H9 (cell line): ENCODE results near the gene MOCS1. TPM values are rescaled to one million over a fixed set of nuclear protein-coding genes. Genes with fewer than 3 reads are reported as not detected.

Source experiments
- DNase-seq: peaks from one replicate; pipeline ENCODE4 v3.0.0-alpha.2; 2017
- H2AFZ ChIP-seq: one replicate; pipeline ENCODE4 v1.6.1; 2013; ENCODE audit warnings: mild to moderate bottlenecking, low read length, control low read depth, moderate library complexity
- H2AK5ac ChIP-seq: 2 replicates; pipeline ENCODE4 v1.6.1; 2013; ENCODE audit warnings: low read length, control low read depth, mixed read lengths; ENCODE audit not compliant: insufficient read length
- H2BK120ac ChIP-seq: one replicate; pipeline ENCODE4 v1.6.1; 2013; ENCODE audit warnings: low read depth, mild to moderate bottlenecking, low read length, control low read depth, inconsistent platforms; ENCODE audit not compliant: poor library complexity, severe bottlenecking
- H2BK12ac ChIP-seq: 2 replicates; pipeline ENCODE4 v1.6.1; 2013; ENCODE audit warnings: low read length, control low read depth, mixed read lengths, low read depth; ENCODE audit not compliant: insufficient read length
- H2BK15ac ChIP-seq: 2 replicates; pipeline ENCODE4 v1.6.1; 2013; ENCODE audit warnings: low read depth, low read length, control low read depth
- H2BK20ac ChIP-seq: one replicate; pipeline ENCODE4 v1.6.1; 2013; ENCODE audit warnings: low read depth, mild to moderate bottlenecking, low read length, control low read depth, inconsistent platforms; ENCODE audit not compliant: poor library complexity, severe bottlenecking
- H2BK5ac ChIP-seq: 2 replicates; pipeline ENCODE4 v1.6.1; 2013; ENCODE audit warnings: low read length, control low read depth, mixed read lengths; ENCODE audit not compliant: insufficient read length
- H3K14ac ChIP-seq: 2 replicates; pipeline ENCODE4 v1.6.1; 2013; ENCODE audit warnings: low read length, control low read depth; ENCODE audit not compliant: insufficient read depth
- H3K18ac ChIP-seq: 2 replicates; pipeline ENCODE4 v1.6.1; 2013; ENCODE audit warnings: low read depth, mild to moderate bottlenecking, mixed read lengths, low read length, control low read depth; ENCODE audit not compliant: insufficient read length
- H3K23ac ChIP-seq: 2 replicates; pipeline ENCODE4 v1.6.1; 2013; ENCODE audit warnings: low read length, control low read depth, mixed read lengths, low read depth; ENCODE audit not compliant: insufficient read length
- H3K23me2 ChIP-seq: 2 replicates; pipeline ENCODE4 v1.6.1; 2013; ENCODE audit warnings: low read depth, mild to moderate bottlenecking, mixed read lengths, low read length, control low read depth; ENCODE audit not compliant: insufficient read length, poor library complexity, severe bottlenecking
- H3K27ac ChIP-seq: 2 replicates; pipeline ENCODE4 v1.5.1; 2013; ENCODE audit warnings: low read length, control low read depth, mixed read lengths, low read depth; ENCODE audit not compliant: insufficient read length
- H3K27me3 ChIP-seq: 2 replicates; pipeline ENCODE4 v1.6.1; 2013; ENCODE audit warnings: low read length, control low read depth, inconsistent platforms; ENCODE audit not compliant: insufficient read depth
- H3K4ac ChIP-seq: 2 replicates; pipeline ENCODE4 v1.6.1; 2013; ENCODE audit warnings: low read depth, mild to moderate bottlenecking, control low read depth, inconsistent platforms, low read length, moderate library complexity
- H3K4me1 ChIP-seq: 2 replicates; pipeline ENCODE4 v1.6.1; 2013; ENCODE audit warnings: low read length, control low read depth, inconsistent platforms; ENCODE audit not compliant: insufficient read depth
- H3K4me2 ChIP-seq: 2 replicates; pipeline ENCODE4 v1.6.1; 2013; ENCODE audit warnings: low read length, control low read depth, mixed read lengths; ENCODE audit not compliant: insufficient read length, insufficient read depth
- H3K56ac ChIP-seq: 2 replicates; pipeline ENCODE4 v1.6.1; 2013; ENCODE audit warnings: low read depth, mild to moderate bottlenecking, mixed read lengths, low read length, control low read depth; ENCODE audit not compliant: insufficient read length
- H3K79me1 ChIP-seq: 2 replicates; pipeline ENCODE4 v1.6.1; 2013; ENCODE audit warnings: low read depth, mild to moderate bottlenecking, moderate library complexity, low read length, control low read depth, inconsistent platforms; ENCODE audit not compliant: insufficient read depth, poor library complexity, severe bottlenecking
- H3K79me2 ChIP-seq: 2 replicates; pipeline ENCODE4 v1.6.1; 2013; ENCODE audit warnings: low read length, control low read depth, inconsistent platforms; ENCODE audit not compliant: insufficient read depth
- H3K9ac ChIP-seq: 2 replicates; pipeline ENCODE4 v1.6.1; 2013; ENCODE audit warnings: low read length, control low read depth, mixed read lengths; ENCODE audit not compliant: insufficient read length; ENCODE audit errors: extremely low read depth
- H3K9me3 ChIP-seq: one replicate; pipeline ENCODE4 v1.6.1; 2013; ENCODE audit warnings: low read depth, low read length, inconsistent platforms; ENCODE audit not compliant: control insufficient read depth
- H3T11ph ChIP-seq: one replicate; pipeline ENCODE4 v1.6.1; 2013; ENCODE audit warnings: mild to moderate bottlenecking, low read length, control low read depth, inconsistent platforms
- H4K20me1 ChIP-seq: one replicate; pipeline ENCODE4 v1.6.1; 2013; ENCODE audit not compliant: control insufficient read depth, insufficient read length, insufficient read depth
- H4K5ac ChIP-seq: 2 replicates; pipeline ENCODE4 v1.6.1; 2013; ENCODE audit warnings: low read depth, mild to moderate bottlenecking, mixed read lengths, low read length, control low read depth; ENCODE audit not compliant: insufficient read length
- H4K8ac ChIP-seq: replicated peaks from 2 replicates; pipeline ENCODE4 v1.6.1; 2013; ENCODE audit warnings: low read length, control low read depth, mixed read lengths, low read depth; ENCODE audit not compliant: insufficient read length
- H4K91ac ChIP-seq: 2 replicates; pipeline ENCODE4 v1.6.1; 2013; ENCODE audit warnings: low read depth, mild to moderate bottlenecking, moderate library complexity, mixed read lengths, low read length, control low read depth; ENCODE audit not compliant: insufficient read length
- H3K27ac Mint-ChIP-seq, 3 experiments: 2 replicates in 2 of 3; 3 replicates in 1 of 3; pipeline ENCODE4 v1.8.0; 2020 to 2021; ENCODE audit warnings: mixed read lengths in 3 of 3, mild to moderate bottlenecking in 1 of 3, moderate library complexity in 1 of 3
- H3K27me3 Mint-ChIP-seq: 2 replicates; pipeline ENCODE4 v1.8.0; 2021; ENCODE audit warnings: low read depth, mild to moderate bottlenecking, moderate library complexity, mixed read lengths
- H3K36me3 Mint-ChIP-seq, 3 experiments: 2 replicates in 2 of 3; 3 replicates in 1 of 3; pipeline ENCODE4 v1.8.0; 2020 to 2021; ENCODE audit warnings: low read depth in 3 of 3, mixed read lengths in 3 of 3; ENCODE audit not compliant: insufficient read depth in 1 of 3
- H3K4me1 Mint-ChIP-seq, 2 experiments: 2 replicates each; pipeline ENCODE4 v1.8.0; 2020; ENCODE audit warnings: mixed read lengths in 2 of 2
- H3K4me3 Mint-ChIP-seq, 2 experiments: 2 replicates in 1 of 2; 3 replicates in 1 of 2; pipeline ENCODE4 v1.8.0; 2020 to 2021; ENCODE audit warnings: mild to moderate bottlenecking in 2 of 2, mixed read lengths in 2 of 2, moderate library complexity in 1 of 2
- H3K9me3 Mint-ChIP-seq, 2 experiments: 2 replicates in 1 of 2; 3 replicates in 1 of 2; pipeline ENCODE4 v1.8.0; 2020; ENCODE audit warnings: mild to moderate bottlenecking in 2 of 2, mixed read lengths in 2 of 2, moderate library complexity in 1 of 2
- CTCF ChIP-seq: fragments of 200-600 bp; sonication (generic); conservative IDR thresholded peaks from 3 replicates; pipeline ENCODE4 v1.8.0; 2021; ENCODE audit warnings: antibody characterized with exemption, mild to moderate bottlenecking
- WGBS: extraction: QIAGEN DNeasy Blood & Tissue Kit; methylation state at CpG from one replicate; pipeline ENCODE4 v1.1.7; 2013; ENCODE audit warnings: missing lambda C conversion rate, low lambda C conversion rate, mixed read lengths; ENCODE audit not compliant: insufficient read length; ENCODE audit errors: extremely low coverage; 5-methylcytosine and 5-hydroxymethylcytosine counted together
- total RNA-seq: library from RNA; stranded (reverse); gene quantifications from 2 replicates; pipeline ENCODE4 v1.2.1, GENCODE V29; 2021

The MOCS1 gene
- total RNA-seq, 1 experiment from 2014 or later: 15.2 TPM

GRCh38 chr6:39933669-39934130 lies 562 bp downstream of the MOCS1 start:
- Mint-ChIP-seq H3K4me3 (peak overlapping the region; percentile 75 to 96), H3K27ac (peak overlapping the region in 1 of 3 experiments; percentile 62; a peak in 1 of 7 replicates), H3K4me1 (peaks cover 43 to 45% of the 10 kb centered on the region in 2 experiments), H3K36me3 (peaks cover 5 to 11% (median 6%) of the 10 kb centered on the region in 3 experiments; a peak in 6 of 7 replicates), H3K27me3 (peaks cover 17% of the 10 kb centered on the region), H3K9me3 (no peaks in the 10 kb centered on the region)
- Histone ChIP-seq H3K4ac (no peak overlapping the region), H3K4me2 (peak overlapping the region; percentile 80), H3K79me2 (no peaks in the 10 kb centered on the region), H3K27me3 (no peaks in the 10 kb centered on the region; the same call in 1 of the 2 replicates), H3K56ac (no peak overlapping the region), H3K27ac (no peak overlapping the region), H3K79me1 (no peaks in the 10 kb centered on the region), H2BK120ac (no peak overlapping the region), H4K20me1 (no peaks in the 10 kb centered on the region), H4K91ac (no peak overlapping the region), H3K9ac (peak overlapping the region; percentile 37), H3K9me3 (no peaks in the 10 kb centered on the region), H3T11ph (no peak overlapping the region), H2BK5ac (no peak overlapping the region), H3K18ac (no peak overlapping the region), H3K23ac (no peak overlapping the region), H4K8ac (no peak overlapping the region), H3K4me1 (no peaks in the 10 kb centered on the region; the same call in 1 of the 2 replicates), H2BK20ac (no peak overlapping the region), H3K23me2 (peaks cover 4% of the 10 kb centered on the region), H2BK12ac (no peak overlapping the region), H2AFZ (no peak overlapping the region), H4K5ac (no peak overlapping the region), H2BK15ac (no peak overlapping the region), H2AK5ac (no peak overlapping the region), H3K14ac (0 out of 2 replicates have a peak overlapping the region, but pooled peaks have one; percentile 55)
- no CpG with 5 or more reads among the region's 9 CpGs for WGBS
- DNase-seq: no peak
- no peak for TF ChIP-seq CTCF
